Right ventricle myocardium inferior (tissue), 1 donor: ENCODE results near the gene RAG1. TPM values are rescaled to one million over a fixed set of nuclear protein-coding genes. Genes with fewer than 3 reads are reported as not detected.

ENCODE experiments used
- ATAC-seq: fragments of 200-7000 bp; cut with Tn5 transposase; one replicate; pipeline ENCODE4 v1.9.1; 2020; ENCODE audit warnings: mild to moderate bottlenecking, moderate library complexity
- DNase-seq: peaks from one replicate; pipeline ENCODE4 v3.0.0; 2021; ENCODE audit errors: missing footprints
- intact Hi-C: fragments of 100-400 bp; cut with DNase I; formaldehyde crosslinking; loops from one replicate; pipeline ENCODE4 v1.11.0; 2022
- total RNA-seq: library from RNA; stranded (reverse); fragmentation: NEBNext Ultra II Directional; extraction: Animal tissue kit (Norgen Biotek cat#: 25700); gene quantifications from one replicate; pipeline ENCODE4 v1.2.1, GENCODE V29; 2021
- donor health status: DM: no; HTN: yes; CAD: no; lungs with severe emphysema.

RAG1 gene
- total RNA-seq, 1 donor from 2014 or later = 1.6 TPM

- intact Hi-C loops = no loop called here
- no peak for ATAC-seq
- DNase-seq = no peak
Measured at GRCh38 chr11:36583667-36584066, 15.9 kb downstream of the RAG1 start.

GRCh38 chr11:36586543-36586942, 18.7 kb downstream of the RAG1 start:
- no peak for DNase-seq
- ATAC-seq = no peak
- intact Hi-C loops = no loop called here

DNA sequence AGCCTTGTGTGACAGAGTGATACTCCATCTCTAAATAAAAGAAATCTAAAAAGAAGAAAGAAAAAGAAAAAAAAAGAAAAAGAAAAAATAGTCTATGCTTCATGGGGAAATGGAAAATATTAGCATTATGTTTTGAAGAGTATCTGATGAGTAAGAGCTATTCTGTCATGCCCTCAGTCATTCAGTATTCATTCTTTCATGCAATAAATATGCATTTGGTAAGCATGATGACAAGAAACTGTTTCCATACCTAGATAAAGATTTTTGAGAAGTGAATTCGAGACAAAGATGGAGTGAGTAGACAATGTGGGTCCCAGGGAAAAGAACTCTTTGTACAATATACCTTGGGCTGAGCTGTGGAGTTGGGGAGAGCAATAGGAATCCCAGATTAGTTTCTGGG, 20.3 kb downstream of the RAG1 start:
- intact Hi-C loops = no loop called here
- no peak for DNase-seq
- no peak for ATAC-seq

DNA sequence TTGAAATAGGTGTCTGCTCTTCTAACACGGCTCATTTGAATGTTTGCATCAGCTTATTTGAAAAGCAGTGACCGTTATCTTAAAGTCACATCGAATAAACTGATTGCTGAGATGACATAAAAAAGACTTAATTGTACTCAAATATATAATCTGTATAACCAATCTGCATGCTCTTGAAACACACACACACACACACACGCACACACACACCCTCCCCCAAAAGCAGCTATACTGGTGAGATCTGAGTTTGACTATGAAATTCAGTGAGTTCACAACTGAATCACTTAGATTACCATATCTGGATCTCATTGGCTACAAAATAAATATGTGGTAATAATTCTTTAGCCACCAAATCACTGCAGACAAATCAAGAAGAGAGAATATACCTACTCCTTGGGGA, 22.7 kb downstream of the RAG1 start:
- intact Hi-C loops = no loop called here
- ATAC-seq (no peak), DNase-seq (no peak)

GRCh38 chr11:36591433-36591832, 23.6 kb downstream of the RAG1 start:
- intact Hi-C loops = no loop called here
- no peak for ATAC-seq
- DNase-seq = no peak

- intact Hi-C loops = no loop called here
- DNase-seq = peak; percentile 72
- ATAC-seq = peak; percentile 100
Measured at GRCh38 chr11:36594316-36594989, 26.6 kb downstream of the RAG1 start, which contains the start of gene IFTAP. IFTAP (plus strand) TSS chr11:36594502; CDS start chr11:36610104, 15,602 bp downstream.

GRCh38 chr11:36596880-36597279, 29.1 kb downstream of the RAG1 start:
- intact Hi-C loops = no loop called here
- ATAC-seq = no peak
- DNase-seq = no peak

DNA sequence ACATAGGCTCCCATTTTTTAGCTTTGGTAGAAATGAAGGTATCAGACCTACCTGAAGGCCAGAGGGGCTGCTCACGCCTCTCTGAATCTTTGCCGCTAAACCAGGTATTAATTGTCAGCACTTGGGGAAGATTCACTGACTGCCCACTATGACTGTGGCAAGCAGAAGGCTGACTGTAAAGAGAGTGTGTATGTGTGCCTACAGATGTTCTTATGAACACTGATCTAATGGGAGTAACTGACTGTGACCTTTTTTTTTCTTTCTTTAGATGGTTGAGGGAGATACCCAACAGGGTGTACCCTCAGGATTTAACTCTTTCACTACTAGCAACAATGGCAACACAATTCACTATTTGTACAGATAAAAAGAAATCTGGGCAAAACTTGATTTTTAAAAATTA, 30.2 kb downstream of the RAG1 start, which contains the start of gene RAG2:
TSS of gene RAG2 (minus strand) at position 186 of the 400 bp plus-strand sequence. CDS start 4,068 bp downstream, outside the sequence.
- DNase-seq (no peak), ATAC-seq (no peak)
- intact Hi-C loops = no loop called here

DNA sequence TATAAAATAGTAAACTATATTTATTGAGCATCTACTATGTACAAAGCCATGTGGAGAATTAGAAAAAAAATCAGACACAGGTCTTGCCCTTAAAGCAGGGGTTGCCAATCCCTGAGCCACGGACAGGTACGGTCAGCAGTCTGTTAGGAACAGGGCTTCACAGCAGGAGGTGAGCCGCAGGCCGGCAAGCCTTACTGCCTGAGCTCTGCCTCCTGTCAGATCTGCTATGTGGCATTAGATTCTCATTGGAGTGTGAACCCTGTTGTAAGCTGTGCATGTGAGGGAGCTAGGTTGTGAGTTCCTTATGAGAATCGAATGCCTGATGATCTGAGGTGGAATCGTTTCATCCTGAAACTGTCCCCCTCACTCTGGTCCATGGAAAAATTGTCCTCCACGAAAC, 32.4 kb downstream of the RAG1 start:
- no peak for ATAC-seq
- no peak for DNase-seq
- intact Hi-C loops = no loop called here

DNA sequence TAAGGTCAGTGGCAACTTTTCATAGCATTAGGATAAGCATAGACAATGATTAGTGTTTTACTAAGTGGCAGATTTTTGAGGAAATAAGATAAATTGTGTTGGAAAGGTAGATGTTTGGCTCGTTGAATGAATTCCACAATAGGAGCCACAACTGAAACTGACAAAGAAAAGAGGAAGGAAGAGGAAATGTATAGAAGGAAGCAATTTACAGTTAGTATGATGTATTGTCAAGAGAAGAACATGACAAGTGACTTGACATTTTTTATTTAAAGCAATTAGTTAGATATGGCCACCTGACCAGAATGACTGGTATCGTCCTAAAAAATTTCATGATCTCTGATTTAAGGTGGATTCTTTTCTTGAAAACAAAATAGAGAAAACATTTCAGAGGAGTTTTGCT, 33.3 kb downstream of the RAG1 start:
- no peak for ATAC-seq
- intact Hi-C loops = no loop called here
- DNase-seq = no peak

- no peak for DNase-seq
- no peak for ATAC-seq
- intact Hi-C loops = no loop called here
Measured at GRCh38 chr11:36602135-36602534, 34.3 kb downstream of the RAG1 start.

DNA sequence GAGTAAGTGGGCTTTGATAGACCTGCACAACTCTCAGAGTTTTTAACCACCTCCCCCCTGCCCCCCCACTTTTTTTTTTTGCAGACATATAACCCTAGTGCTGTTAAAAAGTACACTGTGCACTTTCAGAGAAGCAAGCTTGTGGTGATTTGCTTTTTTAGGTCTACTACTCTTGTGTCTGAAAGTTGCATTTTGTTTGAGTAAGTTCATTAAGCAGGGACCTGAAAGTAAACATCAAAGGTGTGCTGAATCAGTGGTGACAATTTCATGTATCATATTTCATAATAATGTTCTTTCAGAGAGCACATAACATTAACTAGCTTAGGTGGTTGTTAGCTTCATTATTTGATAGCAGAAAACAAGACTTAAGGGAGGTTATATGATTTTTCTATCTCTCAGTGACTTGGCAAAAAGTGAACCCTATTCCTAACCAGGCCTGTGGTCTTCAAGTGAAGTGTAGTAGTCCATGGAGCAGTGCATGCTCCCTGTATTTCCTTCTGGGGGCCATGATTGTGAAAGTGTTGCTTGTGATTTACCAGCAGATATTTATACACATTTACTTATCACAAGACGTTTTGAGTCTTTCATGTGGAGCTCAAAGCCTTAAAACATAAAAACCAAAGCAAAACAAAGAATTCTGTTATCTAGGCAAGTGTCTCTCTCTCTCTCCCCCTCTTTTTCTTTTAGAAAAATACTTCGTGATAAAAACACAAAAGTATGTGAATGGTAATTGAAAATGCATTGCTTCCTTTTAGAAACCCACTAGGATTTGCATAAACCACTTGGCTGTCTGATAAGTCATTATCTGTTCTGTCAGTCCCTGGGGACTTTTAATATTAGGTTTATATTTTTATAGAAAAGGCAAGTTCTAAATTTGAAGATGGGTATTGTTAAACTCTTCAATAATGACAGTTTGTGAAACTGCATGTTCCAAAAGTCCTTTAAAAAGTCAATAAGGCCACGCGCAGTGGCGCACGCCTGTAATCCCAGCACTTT, 37.7 kb downstream of the RAG1 start:
- DNase-seq = no peak
- intact Hi-C loops = no loop called here
- ATAC-seq = no peak

DNA sequence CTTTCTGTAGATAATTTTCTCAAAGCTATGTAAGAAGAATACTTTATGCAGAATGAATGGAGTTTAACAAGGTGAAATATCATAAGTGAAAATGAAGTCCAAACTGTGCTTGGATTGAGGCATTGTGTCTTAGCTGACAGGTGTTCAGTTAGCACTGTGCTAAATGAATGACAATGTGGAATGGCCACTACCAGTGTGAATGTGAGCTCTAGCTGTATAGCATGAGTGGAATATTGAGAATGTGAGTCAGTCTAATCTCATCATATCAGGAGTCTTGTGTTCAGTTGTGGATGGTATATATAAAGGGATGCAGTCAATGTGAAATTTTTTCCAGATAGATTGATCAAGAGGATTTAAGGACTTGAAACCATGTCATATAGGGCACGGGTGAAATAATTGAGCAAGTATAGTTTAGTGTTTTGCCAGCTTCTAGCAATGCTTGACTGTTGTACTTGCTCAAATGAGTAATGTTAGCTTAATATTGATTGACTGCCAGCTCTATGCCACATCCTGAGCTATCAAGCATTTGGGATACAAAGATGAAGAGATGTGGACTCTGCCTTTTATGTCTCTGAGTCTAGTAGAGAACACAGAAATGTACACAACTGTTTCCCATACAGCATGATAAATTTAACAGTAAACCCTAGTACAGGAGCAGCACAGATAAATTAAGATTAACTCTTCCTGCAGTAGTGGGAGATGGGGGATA, 40.8 kb downstream of the RAG1 start:
- DNase-seq = no peak
- ATAC-seq = no peak
- intact Hi-C loops = no loop called here

DNA sequence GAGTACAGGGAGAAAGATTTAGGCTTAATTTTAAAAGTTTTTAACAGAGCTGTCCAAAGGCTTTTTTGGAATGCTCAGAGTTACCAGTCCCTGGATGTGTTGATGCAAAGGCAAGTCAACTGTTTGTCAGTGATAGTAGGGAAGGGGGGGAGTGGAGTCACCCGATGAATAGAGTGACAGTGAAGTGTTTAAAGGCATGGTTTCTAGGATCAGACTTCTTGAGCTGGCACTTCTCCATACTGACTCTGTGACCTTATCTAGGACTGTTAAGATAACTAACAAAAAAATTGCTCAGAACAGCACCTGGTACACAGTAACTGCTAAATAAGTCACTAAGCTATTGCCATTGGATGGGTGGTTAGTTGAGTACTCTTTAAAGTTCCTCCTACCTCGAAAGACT, 41.6 kb downstream of the RAG1 start:
- ATAC-seq = no peak
- intact Hi-C loops = no loop called here

GRCh38 chr11:36615826-36616225, 48.0 kb downstream of the RAG1 start:
- DNase-seq (no peak), ATAC-seq (no peak)
- intact Hi-C loops = no loop called here

More for the DNA sequence above, 41.6 kb downstream of the RAG1 start:
- DNase-seq = no peak

DNA sequence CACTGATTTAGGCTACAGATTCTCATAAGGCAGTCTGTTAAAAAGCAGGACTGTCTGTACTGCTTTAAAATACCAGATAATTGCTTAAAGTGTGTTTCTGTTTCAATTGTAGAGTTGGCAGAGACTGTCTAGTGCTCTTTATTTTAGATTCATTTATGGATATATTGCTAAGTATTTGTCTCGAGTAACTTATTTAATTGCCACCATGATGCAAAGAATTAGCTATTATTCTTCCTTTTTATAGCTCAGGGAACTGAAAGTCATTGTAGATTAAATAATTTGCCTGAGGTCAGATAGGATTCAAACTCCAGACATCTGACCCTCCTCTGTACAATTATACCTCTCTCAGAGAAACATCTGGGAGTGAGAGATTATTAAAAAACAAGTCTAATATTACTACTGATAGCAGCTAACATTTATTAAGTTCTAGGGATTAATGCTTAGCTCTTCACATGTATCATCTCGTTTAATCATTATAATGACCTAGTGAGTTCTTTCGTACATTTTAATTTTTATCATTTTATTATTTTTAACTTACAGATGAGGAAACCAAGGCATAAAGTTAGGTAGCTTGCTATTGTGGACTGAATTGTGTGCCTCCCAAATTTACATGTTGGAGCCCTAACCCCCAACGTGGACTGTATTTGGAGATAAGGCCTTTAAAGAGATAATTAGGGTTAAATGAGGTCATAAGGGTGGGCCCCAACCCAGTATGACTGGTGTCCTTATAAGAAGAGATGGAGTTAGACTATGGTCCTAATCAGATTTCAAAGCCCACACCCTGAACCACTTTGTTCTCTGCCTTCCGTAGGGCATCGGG, 49.9 kb downstream of the RAG1 start:
- DNase-seq (no peak), ATAC-seq (no peak)
- intact Hi-C loops = no loop called here

DNA sequence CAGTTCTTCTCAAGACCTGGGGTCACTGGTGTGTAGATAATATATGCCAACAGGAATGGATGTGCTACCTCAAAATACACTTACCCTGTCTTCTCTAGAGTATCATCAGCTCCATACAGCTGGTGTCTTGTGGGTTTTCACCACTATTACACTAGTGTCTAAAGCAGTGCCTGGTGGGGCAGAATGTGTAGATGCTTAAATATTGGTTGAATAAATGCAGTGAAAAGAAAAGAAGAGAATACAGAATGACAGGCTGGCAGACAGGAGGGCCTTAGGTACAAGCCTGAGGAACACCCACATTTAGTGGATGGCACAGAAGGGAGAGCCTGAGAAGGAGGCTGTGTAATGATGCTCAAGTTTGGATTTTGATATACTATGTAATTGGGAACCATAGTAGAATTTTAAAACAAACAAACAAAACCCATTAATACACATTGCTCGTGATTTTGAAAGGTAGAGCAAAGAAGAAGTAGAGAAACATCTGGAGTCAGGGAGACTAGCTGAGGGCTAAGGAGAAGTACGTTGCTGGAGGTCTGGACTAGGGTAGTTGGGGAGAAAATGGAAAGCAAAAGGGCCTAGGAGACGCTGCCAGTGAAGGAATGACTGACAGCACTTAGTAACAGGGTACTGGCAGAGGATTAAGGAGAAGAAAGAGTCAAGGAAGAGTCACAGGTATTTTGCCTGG, 50.7 kb downstream of the RAG1 start:
- intact Hi-C loops = no loop called here
- no peak for DNase-seq
- ATAC-seq = no peak

GRCh38 chr11:36619502-36619901, 51.7 kb downstream of the RAG1 start:
- DNase-seq (no peak), ATAC-seq (no peak)
- intact Hi-C loops = no loop called here
